Globus pallidus (tissue), 1 donor: Measurements from ENCODE around the gene SNX33.
"Not testable (repeated sequence)": the region's sequence is repeated elsewhere in the genome, so short reads cannot be mapped to it uniquely, and the experiment has no call there.

Experiments used
- DNase-seq: peaks from one replicate; pipeline ENCODE4 v3.0.0-alpha.2; 2015; ENCODE audit warnings: low spot score

Gene SNX33

GRCh38 chr15:75683646-75684312, 36.1 kb downstream of the SNX33 start:
- DNase-seq = not testable (repeated sequence)

- no peak for DNase-seq
These were observed 36.9 kb downstream of the SNX33 start for GRCh38 chr15:75684648-75685047.

GRCh38 chr15:75685195-75685594, 37.5 kb downstream of the SNX33 start:
- no peak for DNase-seq

GRCh38 chr15:75686212-75686642, 38.5 kb downstream of the SNX33 start:
- not testable (repeated sequence) for DNase-seq

GRCh38 chr15:75687486-75688277, 40.0 kb downstream of the SNX33 start:
- DNase-seq = no peak

GRCh38 chr15:75688278-75688557, 40.5 kb downstream of the SNX33 start:
- DNase-seq = no peak

GRCh38 chr15:75688831-75689230, 41.1 kb downstream of the SNX33 start:
- DNase-seq = no peak

GRCh38 chr15:75689429-75689828, 41.7 kb downstream of the SNX33 start:
- DNase-seq = not testable (repeated sequence)

GRCh38 chr15:75692311-75692710, 44.6 kb downstream of the SNX33 start:
- not testable (repeated sequence) for DNase-seq

- not testable (repeated sequence) for DNase-seq
These were observed 45.3 kb downstream of the SNX33 start for GRCh38 chr15:75693028-75693427.

- no peak for DNase-seq
These were observed 46.0 kb downstream of the SNX33 start for GRCh38 chr15:75693501-75694240.

- peak; percentile 58 for DNase-seq
These were observed 46.8 kb downstream of the SNX33 start for GRCh38 chr15:75694241-75695182.

GRCh38 chr15:75695220-75695619, 47.5 kb downstream of the SNX33 start:
- no peak for DNase-seq

GRCh38 chr15:75695634-75696310, 48.1 kb downstream of the SNX33 start:
- no peak for DNase-seq

- DNase-seq = no peak
These were observed 48.6 kb downstream of the SNX33 start for GRCh38 chr15:75696311-75696720.

GRCh38 chr15:75696854-75697259, 49.1 kb downstream of the SNX33 start:
- DNase-seq = no peak

GRCh38 chr15:75697523-75697922, 49.8 kb downstream of the SNX33 start:
- no peak for DNase-seq

GRCh38 chr15:75697974-75698747, 50.4 kb downstream of the SNX33 start:
- not testable (repeated sequence) for DNase-seq

- DNase-seq = not testable (repeated sequence)
These were observed 51.8 kb downstream of the SNX33 start for GRCh38 chr15:75699517-75699916.
